ENCODE measurements around the gene GFOD1.
"Not testable (repeated sequence)": the region's sequence is repeated elsewhere in the genome, so short reads cannot be mapped to it uniquely, and the experiment has no call there.

The GFOD1 gene

DNA sequence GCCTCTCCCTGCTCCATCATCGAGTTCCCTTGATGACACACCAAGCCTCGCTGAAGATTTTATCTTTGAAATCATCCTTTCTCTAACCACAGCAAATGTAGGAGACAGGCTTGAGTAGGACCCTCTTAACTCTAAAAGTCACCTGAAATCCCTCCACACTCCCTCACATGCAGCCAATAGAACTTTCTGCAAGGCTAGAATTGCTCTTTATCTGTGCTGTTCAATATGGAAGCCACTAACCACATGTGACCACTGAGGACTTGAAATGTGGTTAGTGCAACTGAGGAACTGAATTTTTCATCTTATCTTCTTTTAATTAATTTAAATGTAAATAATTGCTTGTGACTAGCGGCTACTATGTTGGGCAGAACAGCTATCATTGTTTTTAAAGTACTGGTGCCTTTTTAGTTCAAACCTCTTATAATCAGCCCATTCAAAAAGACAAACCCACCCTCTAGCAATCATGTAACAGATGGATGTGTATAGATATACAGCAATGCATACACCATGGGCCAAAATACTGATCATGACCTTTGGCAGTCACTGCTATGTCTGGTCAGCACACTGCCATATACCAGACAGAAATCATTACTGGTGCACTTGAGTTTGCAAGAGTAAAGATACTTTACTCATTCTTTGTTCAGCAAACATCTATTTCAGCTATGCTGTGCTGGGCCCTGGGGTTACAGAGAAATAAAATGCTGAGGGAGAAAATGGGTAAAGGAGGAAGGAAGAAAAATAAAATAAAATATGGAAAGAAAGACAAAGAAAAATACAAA lies 50.0 kb downstream of the GFOD1 start:
- DNase-seq = no peak

DNA sequence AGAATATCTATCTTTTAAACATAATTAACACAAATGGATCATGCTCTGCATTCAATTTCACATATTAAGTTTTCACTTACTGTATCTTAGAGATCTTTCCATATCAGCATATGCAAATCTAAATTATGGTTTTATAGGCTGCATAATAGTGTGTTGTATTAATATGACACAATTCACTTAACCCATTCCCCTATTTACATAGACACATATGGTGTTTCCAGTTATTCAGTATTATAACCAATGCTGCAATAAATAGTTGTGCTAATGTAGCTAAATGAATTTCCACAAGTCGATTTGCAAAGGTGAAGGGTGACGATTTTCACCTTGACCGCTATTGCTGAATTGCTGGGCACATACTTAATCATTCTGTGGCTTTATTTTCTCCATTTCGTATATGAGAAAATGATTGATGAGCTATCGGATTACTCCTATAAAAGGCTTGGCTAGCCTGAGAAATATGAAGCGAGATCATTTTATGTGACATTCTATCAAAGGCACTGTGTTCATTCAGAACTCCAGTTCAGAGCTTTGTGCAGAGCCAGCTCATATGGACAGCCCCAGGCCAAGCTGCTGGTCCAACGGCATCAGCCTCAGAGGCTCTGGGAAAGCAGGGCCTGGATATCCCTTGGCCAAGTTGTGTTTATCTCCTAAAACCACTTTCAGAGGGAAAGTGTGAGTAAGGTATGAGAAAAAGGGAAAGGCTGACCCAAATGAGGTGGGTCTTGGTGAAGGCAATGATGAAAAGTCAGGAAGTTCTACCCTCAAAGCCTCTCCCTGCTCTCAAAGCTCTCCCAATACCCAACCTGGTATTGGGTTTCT lies 50.8 kb downstream of the GFOD1 start:
- no peak for DNase-seq

DNA sequence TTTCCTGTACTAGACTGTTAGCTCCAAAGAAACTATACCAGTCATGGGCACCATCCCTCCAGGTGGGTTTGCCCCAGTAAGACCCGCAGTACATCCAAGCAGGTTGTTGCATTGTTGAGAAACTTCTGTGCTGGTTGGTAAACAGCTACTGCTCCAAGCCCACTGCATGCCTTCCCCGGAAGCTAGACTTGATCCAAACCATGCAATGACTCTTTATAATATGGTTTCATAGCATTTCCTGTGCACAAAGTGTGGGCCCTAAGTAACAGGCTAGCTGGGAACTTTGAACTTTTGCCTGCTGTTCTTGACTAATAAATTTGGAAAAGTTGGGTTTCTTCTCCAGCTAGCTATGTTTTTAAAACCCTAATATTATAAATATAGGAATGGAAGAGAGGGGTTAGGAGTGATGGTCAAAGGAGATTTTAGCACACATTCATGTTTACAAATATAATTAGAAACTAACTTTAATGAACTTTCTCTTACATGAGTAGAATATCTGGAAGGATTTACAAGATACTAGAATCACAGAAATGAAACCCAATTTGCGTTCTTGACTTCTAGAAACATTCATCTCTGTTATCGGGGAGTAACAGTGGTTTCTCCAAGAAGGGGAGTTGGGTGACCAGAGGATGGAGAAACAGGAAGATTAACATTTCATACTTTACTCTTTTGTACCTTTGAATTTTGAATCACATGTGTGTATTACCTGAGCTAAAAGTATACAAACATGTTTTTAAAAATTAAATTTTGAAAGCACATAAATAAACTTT lies 51.7 kb downstream of the GFOD1 start:
- no peak for DNase-seq

DNA sequence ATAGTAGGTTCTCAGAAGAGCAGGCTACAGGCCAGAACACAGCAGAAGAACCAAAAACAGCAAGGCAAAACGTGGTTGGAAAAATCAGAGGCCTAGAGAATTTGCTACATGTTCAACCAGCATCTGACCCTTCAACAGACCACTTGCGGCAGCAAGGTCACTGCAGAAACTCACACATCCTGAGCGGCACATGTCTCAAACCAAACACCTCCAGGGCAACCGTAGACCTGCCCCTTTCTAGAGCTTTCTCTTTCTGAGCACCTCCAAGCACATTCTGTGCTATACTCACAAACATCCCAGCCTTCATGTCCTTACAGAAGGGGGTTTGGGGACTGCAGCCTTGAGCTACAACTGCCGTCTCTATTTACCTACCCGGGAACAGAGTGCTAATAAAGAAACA lies 52.6 kb downstream of the GFOD1 start:
- peak; percentile 20 for DNase-seq

DNA sequence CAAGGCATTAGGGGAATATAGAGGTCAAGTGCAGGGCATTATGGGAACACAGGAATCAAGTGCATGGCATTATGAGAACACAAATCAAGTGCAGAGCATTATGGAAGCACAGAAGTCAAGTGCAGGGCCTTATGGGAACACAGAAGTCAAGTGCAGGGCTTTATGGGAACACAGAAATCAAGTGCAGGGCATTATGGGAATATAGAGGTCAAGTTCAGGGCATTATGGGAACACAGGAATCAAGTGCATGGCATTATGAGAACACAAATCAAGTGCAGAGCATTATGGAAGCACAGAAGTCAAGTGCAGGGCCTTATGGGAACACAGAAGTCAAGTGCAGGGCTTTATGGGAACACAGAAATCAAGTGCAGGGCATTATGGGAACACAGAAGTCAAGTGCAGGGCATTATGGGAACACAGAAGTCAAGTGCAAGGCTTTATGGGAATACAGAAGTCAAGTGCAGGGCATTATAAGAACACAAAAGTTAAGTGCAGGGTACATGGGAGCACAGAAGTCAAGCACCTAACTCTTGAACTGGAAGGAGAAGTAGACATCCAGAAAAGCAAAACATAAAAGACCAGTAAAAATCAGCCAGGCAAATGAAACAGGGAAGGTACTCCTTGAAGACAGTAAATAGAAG lies 53.1 kb downstream of the GFOD1 start:
- not testable (repeated sequence) for DNase-seq

DNA sequence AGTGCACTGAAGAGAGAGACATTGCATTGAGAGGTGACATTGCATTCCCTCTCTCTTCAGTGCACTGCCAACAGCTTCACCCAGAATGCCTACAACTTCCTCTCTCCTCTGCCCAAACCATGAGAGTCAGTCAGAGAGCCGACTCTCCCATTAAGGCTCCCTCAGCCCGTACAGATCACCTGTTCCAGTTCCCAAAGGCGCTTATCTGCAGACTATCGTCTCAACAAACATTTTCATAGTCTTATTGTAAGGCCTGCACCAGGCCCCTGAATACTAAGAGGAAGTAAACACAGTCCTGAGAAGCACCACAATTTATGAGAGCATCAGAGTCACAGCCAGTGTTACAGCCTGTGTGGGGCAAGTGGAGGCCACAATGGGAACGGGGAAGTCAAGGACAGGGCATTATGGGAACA lies 53.7 kb downstream of the GFOD1 start:
- DNase-seq = no peak

- no peak for DNase-seq
These were observed 54.7 kb downstream of the GFOD1 start for GRCh38 chr6:13432526-13433184.

DNA sequence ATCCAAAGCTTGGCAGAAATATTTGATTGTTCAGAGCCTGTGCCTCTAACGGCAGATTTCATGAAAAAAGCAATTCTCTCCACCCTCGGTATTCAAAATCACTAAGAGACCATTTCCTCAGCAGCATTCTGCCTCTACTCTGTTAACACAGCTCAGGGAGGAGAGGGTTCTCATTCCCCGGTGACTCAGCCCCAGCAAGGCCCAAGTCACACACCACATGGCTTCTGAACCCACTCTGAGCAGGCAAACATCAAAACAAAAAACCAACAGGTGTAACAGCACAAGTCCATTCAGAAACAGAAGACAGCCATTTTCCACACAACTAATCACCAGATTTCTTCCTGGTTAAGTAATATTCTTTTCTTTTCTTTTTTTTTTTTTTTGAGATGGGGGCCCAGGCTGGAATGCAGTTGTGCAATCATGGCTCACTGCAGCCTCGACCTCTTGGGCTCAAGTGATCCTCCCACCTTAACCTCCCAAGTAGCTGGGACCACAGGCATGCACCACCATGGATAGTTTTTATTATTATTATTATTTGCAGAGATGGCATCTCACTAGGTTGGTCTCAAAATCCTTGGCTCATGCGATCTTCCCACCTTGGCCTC lies 55.4 kb downstream of the GFOD1 start:
- DNase-seq = peak; percentile 42

DNA sequence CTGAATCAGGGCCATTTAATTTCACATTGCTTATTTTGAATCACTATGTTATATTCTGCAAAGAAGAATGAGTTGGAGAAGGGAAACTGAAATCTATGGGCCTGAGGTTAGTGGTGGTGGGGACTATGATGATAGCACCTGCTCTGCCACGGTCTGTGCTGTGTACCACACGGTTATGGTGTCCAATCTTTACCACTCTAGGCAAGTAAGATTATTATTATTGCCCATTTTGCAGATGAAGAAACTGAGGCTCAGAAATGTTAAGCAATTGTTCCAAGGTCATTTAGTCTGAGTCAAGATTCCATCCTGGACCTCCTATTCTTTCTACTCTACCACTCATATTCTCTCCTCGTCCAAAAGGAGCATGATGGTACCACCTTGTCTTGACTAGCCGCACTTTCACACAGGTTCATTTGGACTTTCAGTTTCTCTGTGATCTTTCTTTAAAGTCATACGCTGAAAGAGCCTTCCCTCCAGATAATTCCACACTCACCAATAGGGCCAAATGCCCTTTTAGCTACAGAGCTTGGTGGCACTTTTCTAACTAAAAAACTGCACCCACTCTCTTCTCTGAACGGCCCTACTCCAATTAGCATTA lies 56.2 kb downstream of the GFOD1 start:
- no peak for DNase-seq

DNA sequence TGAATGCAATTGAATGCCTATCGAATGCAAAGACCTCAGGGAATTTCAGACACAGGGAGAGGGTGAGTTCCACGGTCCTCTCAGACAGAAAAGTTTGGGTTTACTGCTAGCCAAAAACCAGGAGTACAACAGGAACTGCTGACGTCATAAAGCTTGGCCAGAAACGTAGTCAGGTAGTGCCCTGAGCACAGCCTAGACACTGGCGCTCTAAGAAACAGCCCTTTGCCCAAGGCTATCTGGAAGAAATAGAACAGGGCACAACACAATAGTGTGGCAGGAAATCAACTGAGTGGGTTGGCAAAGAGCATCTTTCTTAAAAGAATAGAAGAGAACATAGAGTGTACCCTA lies 58.0 kb downstream of the GFOD1 start:
- DNase-seq = no peak

GRCh38 chr6:13428583-13429405 lies 58.6 kb downstream of the GFOD1 start:
- DNase-seq = peak; percentile 74

DNA sequence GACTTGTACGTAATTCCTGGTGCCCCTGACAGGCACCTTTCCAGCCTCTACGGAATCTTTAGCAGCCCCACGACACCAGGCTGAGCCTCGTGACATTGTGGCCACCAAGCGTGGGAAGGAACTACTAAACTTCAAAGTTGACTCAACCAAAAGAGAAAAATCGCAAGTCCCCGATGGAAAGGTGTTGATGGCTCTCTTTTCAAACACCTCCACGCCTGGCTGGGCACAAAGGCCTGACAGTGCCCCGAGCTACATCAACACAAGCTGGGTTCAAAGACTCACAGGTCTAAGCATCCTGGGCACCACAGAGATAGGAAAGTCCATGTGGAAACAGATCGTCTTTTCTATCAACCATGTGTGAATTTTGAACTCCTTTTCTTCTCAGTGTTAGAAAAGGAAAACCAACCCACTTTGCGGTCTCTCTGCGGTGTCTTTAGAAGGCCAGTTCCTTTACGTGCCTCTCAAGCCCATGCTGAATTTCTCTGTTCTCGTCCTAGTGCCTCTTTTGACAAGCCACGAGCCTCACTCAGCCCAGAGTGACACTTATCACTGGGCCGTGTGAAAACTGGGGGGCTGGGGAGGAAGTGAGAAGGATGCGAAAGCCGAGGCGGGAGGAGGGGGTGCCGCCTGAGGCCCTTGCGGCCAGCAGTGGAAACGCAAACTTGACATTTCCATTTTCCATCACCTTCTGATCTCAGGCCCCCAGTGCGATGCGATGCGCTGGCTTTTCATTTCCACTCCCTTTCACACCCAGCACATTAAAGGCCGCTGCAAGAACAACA lies 59.4 kb downstream of the GFOD1 start:
- peak; percentile 87 for DNase-seq

DNA sequence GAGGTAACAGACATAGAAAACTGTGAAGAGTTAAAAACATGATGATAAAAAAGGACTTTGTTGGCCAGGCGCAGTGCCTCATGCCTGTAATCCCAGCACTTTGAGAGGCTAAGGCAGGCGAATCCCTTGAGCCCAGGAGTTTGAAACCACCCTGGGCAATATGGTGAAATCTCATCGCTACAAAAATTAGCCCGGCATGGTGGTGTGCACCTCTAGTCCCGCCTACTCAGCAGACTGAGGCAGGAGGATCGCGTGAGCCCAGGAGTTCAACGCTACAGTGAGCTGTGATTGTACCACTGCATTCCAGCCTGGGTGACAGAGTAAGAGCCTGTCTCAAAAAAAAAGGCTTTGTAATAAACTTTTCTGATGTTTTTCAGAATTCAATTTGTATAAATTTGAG lies 60.1 kb downstream of the GFOD1 start:
- DNase-seq = no peak

DNA sequence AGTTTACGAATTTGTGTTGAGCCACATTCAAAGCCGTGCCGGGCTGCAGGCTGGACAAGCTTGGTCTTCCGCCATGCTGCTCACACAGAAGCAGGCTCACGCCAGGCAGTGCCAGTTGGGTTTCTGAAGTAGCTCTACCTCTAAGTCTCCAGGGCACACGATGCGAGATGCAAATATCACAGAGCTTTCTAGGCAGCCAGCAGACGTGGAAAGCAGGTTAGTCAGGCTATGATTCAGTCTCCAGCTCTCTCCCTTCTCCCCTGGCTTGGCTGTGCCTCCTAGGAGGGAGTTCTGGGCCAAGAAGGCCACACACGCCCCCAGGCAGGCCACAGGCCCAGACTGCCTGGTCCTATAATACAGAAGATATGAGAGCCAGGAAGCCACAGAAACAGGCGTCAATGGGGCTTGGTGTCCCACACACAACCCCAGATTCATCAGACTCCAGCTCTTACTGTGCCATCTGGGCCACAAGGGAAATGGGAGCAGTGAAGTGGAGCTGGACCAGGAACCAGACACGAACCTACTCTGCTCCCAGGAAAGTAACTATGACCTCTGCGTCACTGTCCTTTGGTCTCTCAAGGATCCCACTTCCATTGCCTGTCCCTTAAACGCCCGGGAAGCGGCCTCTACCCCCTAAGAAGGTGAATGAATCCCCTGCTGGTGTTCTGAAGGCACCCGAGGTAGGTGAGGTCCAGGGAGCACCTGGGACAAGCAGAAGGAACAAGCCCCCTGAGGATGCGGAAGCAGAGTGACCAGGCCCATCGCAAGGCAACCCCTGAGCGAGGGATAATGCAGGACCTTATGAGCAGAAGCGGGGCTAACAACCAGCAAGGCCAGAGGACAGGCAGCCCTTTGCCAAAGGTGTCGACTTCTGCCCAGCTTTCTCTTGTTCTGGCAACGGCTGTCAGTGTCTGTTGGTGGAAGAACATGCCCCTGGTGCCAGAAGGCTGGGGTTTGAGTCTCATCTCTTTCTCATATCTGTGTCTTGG lies 61.2 kb downstream of the GFOD1 start:
- no peak for DNase-seq

- no peak for DNase-seq
These were observed 62.0 kb downstream of the GFOD1 start for GRCh38 chr6:13425270-13425873.

DNA sequence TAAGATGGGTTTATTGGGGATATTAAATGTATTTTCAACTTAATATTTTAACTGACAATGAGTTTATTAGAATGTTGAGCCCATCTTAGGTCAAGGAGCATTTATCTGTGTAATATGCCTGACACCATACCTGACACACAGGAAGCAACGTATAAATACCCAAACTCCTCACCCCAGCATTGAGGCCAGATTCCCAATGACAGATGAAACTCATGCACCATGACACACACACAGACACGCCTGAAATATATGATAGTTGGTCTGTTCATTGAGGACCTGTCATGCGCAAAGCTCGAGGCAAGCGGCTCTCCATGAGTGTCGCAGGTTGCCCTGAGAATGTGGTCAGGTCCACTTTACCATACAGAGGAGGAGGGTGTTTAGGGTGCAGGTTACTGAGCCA lies 64.1 kb downstream of the GFOD1 start:
- DNase-seq = no peak

DNA sequence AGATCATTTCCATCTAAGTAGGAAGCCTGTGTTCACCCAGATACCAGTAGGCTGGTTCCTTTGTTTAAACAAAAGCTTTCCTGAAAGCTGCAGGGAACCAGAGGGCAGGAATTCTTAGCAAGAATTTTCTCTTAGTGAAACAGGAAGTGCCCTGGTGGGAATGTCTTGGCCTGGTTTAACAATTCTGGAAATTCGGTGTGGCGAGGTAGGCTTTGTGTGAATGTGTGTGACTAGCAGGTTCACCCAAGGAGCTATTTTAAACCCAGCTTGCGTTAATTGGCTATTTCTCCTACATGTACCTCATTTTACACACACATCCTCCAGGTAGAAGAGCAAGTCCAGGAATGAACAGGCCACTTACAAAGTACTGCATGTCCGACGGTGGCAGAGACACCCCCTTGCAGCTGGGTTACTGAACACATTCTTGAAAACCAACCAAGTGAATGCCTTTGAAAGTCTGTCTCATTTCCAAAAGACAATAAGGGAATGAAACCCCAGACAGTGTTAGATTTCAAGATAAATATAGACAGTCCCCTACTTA lies 64.6 kb downstream of the GFOD1 start:
- DNase-seq = no peak
